Endothelial cell (in vitro differentiated cells): ENCODE data around the gene MAJIN. TPM values are rescaled to one million over a fixed set of nuclear protein-coding genes. Genes with fewer than 3 reads are reported as not detected.

Source experiments
- microRNA-seq: library from miRNA; unstranded; fragments of <30 nt; microRNA quantifications from one replicate; pipeline ENCODE4, GENCODE V29; 2020; ENCODE audit not compliant: unreplicated experiment
- total RNA-seq: library from RNA; stranded (reverse); fragmentation: NEBNext Ultra II Directional; extraction: Animal tissue kit (Norgen Biotek cat#: 25700); gene quantifications from one replicate; pipeline ENCODE4 v1.2.1, GENCODE V29; 2021; ENCODE audit not compliant: unreplicated experiment

Gene MAJIN
- total RNA-seq, 1 donor from 2014 or later: not detected

Small RNA genes within 50 kb of the gene (microRNA-seq; reads per million reads assigned to microRNA genes)
- 0.21 reads per million for gene MIR6749
- gene MIR6750: 1.6 reads per million, percentile 24 among the genes with 10 or more reads in this experiment
- 1.7 reads per million, percentile 26 among the genes with 10 or more reads in this experiment for gene MIR6879

Other genes with a start within 250 kb of the MAJIN start
- 11.5 TPM for gene NRXN2, start 248.9 kb downstream of the MAJIN start, total RNA-seq
- 139 TPM for gene RASGRP2, start 228.0 kb downstream of the MAJIN start, total RNA-seq
- gene PYGM, start 212.1 kb downstream of the MAJIN start, total RNA-seq: 0.26 TPM
- gene SF1, start 193.6 kb downstream of the MAJIN start, total RNA-seq: 322 TPM
- 202 TPM for gene MAP4K2, start 168.9 kb downstream of the MAJIN start, total RNA-seq
- gene MEN1, start 161.6 kb downstream of the MAJIN start, total RNA-seq: 56.3 TPM
- 4.1 TPM for gene CDC42BPG, start 127.5 kb downstream of the MAJIN start, total RNA-seq
- gene EHD1, start 93.5 kb downstream of the MAJIN start, total RNA-seq: 84.0 TPM
- gene ATG2A, start 54.9 kb downstream of the MAJIN start, total RNA-seq: 22.4 TPM
- 13.3 TPM for gene PPP2R5B, start 47.4 kb downstream of the MAJIN start, total RNA-seq
- gene GPHA2, start 36.2 kb downstream of the MAJIN start, total RNA-seq: not detected
- not detected for gene BATF2, start 24.9 kb upstream of the MAJIN start, total RNA-seq
- 66.4 TPM for gene ARL2, start 42.1 kb upstream of the MAJIN start, total RNA-seq
- gene SNX15, start 55.3 kb upstream of the MAJIN start, total RNA-seq: 19.4 TPM
- gene SAC3D1, start 69.1 kb upstream of the MAJIN start, total RNA-seq: 4.8 TPM
- gene NAALADL1, start 86.4 kb upstream of the MAJIN start, total RNA-seq: not detected
- gene CDCA5, start 111.9 kb upstream of the MAJIN start, total RNA-seq: 14.8 TPM
- 25.9 TPM for gene ZFPL1, start 112.1 kb upstream of the MAJIN start, total RNA-seq
- gene VPS51, start 124.1 kb upstream of the MAJIN start, total RNA-seq: 161 TPM
- gene TM7SF2, start 139.8 kb upstream of the MAJIN start, total RNA-seq: 35.6 TPM
- gene ZNHIT2, start 145.6 kb upstream of the MAJIN start, total RNA-seq: 6.0 TPM
- 998 TPM for gene FAU, start 150.0 kb upstream of the MAJIN start, total RNA-seq
- gene MRPL49, start 150.2 kb upstream of the MAJIN start, total RNA-seq: 40.2 TPM
- gene SYVN1, start 162.4 kb upstream of the MAJIN start, total RNA-seq: 32.2 TPM
- gene SPDYC, start 198.1 kb upstream of the MAJIN start, total RNA-seq: not detected
- 148 TPM for gene CAPN1, start 209.8 kb upstream of the MAJIN start, total RNA-seq